ENCODE data around the gene PACS2.

The PACS2 gene

DNA sequence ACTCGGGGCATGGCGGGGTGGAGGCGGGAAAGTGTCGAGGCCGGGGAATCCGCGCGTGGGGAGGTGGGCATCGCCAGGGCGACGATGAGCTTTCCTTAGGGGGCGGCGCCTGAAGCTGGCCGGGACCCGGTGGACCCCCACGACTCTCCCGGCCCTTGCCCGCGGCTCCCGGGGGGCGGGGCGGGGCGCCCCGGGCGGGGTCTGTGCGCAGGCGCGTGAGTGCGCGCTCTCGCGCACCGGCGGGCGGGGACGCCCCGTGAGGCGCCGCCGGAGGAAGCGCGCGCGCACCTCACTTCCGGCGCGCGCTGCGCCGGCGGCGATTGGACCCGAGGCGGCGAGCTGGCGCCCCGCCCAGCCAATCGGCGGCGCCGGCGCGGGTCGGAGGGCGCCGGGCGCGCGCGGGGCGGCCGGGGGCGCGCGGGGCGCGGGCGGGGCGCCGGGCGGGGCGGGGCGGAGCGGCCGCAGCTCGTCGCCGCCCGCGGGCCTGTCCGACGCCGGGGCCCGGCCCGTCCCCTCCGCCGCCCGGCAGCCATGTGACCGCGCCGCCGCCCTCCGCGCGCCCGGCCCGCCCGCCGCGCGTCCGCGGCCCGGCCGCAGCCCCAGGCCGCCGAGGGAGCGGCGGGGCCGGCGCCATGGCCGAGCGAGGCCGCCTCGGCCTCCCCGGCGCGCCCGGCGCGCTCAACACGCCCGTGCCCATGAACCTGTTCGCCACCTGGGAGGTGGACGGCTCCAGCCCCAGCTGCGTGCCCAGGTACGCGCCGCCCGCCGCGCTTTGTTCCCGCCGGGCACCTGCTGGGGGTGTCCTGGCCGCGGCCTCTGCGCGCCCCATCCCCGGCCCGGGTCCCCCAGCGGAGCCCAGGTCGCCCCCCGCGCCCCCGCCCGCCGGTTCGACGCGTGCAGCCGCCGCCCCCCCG, at the start of gene PACS2:
Gene PACS2 (plus strand): TSS at position 462 of the 914 bp plus-strand sequence. CDS start 171 bp downstream, at position 633.
- TF ChIP-seq, protein P1, sequence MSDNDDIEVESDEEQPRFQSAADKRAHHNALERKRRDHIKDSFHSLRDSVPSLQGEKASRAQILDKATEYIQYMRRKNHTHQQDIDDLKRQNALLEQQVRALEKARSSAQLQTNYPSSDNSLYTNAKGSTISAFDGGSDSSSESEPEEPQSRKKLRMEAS (IDR thresholded peaks at IDR 0.05; ENCODE audit: low read depth, low read length): no peak
- TF ChIP-seq, protein P2, sequence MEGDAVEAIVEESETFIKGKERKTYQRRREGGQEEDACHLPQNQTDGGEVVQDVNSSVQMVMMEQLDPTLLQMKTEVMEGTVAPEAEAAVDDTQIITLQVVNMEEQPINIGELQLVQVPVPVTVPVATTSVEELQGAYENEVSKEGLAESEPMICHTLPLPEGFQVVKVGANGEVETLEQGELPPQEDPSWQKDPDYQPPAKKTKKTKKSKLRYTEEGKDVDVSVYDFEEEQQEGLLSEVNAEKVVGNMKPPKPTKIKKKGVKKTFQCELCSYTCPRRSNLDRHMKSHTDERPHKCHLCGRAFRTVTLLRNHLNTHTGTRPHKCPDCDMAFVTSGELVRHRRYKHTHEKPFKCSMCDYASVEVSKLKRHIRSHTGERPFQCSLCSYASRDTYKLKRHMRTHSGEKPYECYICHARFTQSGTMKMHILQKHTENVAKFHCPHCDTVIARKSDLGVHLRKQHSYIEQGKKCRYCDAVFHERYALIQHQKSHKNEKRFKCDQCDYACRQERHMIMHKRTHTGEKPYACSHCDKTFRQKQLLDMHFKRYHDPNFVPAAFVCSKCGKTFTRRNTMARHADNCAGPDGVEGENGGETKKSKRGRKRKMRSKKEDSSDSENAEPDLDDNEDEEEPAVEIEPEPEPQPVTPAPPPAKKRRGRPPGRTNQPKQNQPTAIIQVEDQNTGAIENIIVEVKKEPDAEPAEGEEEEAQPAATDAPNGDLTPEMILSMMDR (IDR thresholded peaks at IDR 0.05; ENCODE audit: low read depth, low read length): no peak
- TF ChIP-seq POLR2A (IDR thresholded peaks at IDR 0.05; ENCODE audit: extremely low read depth, insufficient read length): no peak
- TF ChIP-seq MYC (IDR thresholded peaks at IDR 0.05; ENCODE audit: low read depth, low read length): no peak
- H3K4me3 ChIP-seq (ENCODE audit: low read depth, low read length): peak within 1 kb of the TSS; percentile 42
- DNase-seq (ENCODE audit: low read depth): peak; percentile 85

DNA sequence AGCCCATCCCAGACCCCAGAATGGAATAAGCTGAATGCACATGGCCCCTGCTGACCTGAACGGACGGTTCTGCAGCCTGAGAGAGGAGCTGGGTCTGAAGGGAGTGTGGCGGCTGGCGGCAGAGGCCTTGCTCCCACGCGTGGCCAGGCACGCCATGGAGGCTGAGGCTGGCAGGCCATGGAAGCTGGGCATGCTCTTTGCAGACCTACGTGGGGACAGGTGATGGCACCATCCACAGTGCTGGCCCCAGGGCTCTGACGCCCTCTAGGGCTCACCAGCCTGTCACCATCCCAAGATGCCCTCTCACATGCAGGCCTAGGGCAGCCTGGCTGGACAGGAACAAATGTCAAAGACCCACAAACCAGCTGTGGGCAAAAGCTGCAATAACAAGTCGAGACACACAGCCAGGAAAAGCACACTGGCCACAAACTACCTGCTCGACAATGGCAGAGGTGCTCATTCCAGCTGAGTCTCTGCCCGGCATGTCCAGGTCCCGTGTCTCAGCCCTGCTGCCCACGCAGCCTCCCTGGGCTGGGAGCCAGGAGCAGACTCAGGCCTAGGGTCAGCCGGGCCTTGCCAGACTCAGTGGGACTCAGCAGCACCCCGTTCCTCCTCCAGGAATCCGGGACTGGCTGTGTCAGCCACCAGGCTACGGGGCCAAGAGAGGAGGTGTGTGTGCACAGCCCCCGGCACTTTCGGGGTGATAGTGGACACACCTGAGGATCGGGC, 46.6 kb upstream of the PACS2 start:
- TF ChIP-seq POLR2A (IDR thresholded peaks at IDR 0.05; ENCODE audit: extremely low read depth, insufficient read length): no peak
- DNase-seq (ENCODE audit: low read depth): no peak
- H3K4me3 ChIP-seq (ENCODE audit: low read depth, low read length): no peak overlapping the region

DNA sequence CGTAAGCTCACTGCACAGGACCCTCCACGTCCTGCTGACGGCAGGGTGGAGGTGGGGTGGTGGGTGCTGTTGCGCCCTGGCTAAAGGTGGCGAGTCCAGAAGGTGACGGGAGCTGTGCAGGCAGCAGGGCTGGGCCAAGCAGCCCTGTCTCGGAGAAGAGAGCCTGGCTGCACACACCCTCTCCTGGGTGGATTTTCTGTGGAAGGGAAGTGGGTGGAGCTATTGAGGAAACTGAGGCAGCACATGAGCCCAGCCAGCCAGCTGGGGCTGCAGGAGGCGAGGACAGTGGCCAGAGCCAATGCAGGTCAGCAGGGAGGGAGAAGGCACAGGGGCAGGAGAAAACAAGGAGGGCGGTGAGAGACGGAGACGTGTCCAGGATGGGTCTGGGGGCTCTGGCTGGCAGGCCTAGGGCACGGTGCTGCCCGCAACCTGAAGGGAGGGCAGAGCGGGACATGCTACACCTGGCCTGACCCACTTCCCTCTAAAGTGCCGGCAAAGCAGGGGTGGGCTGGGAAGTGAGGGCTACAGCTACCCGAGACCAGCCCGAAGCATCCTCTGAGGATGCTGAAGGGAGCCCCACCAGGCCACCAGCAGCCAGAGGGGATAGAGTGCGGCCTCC, 45.7 kb upstream of the PACS2 start:
- H3K4me3 ChIP-seq (ENCODE audit: low read depth, low read length): no peak overlapping the region
- TF ChIP-seq, protein P1 (IDR thresholded peaks at IDR 0.05; ENCODE audit: low read depth, low read length): no peak
- TF ChIP-seq MYC (IDR thresholded peaks at IDR 0.05; ENCODE audit: low read depth, low read length) (no peak), POLR2A (IDR thresholded peaks at IDR 0.05; ENCODE audit: extremely low read depth, insufficient read length) (no peak)
- TF ChIP-seq, protein P2 (IDR thresholded peaks at IDR 0.05; ENCODE audit: low read depth, low read length): no peak

DNA sequence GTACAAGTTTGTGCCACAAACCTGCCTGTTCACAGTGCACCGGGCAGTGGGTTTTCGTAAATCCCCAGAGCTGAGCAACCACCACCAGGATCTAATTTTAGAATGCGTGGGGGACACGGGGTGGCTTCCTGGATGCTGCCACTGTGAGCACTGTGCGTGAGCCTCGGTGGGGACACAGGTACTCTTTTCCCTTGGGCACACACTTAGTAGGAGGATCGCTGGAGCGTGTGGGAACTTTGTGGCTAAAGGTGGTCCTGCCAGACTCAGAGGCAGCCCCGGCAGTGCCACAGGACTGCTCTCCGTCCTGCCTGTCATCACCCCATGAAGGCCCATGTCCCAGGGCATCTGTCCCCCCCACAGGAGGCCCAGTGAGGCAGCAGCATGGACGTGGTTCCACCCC, 45.1 kb upstream of the PACS2 start:
- no peak overlapping the region for H3K4me3 ChIP-seq (ENCODE audit: low read depth, low read length)
- TF ChIP-seq, protein P2 (IDR thresholded peaks at IDR 0.05; ENCODE audit: low read depth, low read length): no peak
- TF ChIP-seq, protein P1 (IDR thresholded peaks at IDR 0.05; ENCODE audit: low read depth, low read length): no peak
- TF ChIP-seq MYC (IDR thresholded peaks at IDR 0.05; ENCODE audit: low read depth, low read length) (no peak), POLR2A (IDR thresholded peaks at IDR 0.05; ENCODE audit: extremely low read depth, insufficient read length) (no peak)

More for the DNA sequence above, 45.7 kb upstream of the PACS2 start:
- DNase-seq (ENCODE audit: low read depth): no peak

DNA sequence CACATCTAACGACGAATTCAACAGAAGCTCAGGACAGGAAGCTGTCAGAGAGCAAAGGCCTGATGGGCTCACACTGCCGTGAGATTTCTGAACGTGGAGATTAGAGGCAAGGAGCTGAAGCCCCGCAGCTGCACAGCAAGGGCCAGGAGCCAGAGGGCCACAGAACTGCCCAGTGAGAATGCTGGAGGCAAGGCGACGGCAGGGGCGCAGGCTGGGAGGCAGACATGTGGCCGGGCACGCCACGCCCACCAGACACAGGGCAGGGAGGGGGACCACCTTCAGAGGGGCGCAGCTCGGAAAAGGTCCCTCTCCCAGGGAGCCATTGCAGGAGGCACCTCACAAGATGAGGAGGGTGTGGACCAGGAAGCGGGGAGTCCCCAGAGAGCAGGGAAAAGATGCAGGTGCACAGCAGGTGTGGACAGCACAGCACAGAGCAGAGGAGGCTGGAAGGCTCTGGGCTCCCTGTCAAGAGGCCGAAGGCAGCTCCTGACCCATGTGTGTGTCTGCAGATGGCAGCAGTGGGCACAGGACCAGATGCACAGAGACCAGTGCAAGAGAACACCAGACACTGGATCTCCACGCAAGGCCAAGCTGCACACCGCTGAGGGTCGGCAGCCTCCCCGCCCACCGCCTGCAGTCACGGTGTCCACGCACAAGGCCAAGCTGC, 43.2 kb upstream of the PACS2 start:
- TF ChIP-seq, protein P2 (IDR thresholded peaks at IDR 0.05; ENCODE audit: low read depth, low read length): no peak
- TF ChIP-seq POLR2A (IDR thresholded peaks at IDR 0.05; ENCODE audit: extremely low read depth, insufficient read length) (no peak), MYC (IDR thresholded peaks at IDR 0.05; ENCODE audit: low read depth, low read length) (no peak)
- TF ChIP-seq, protein P1 (IDR thresholded peaks at IDR 0.05; ENCODE audit: low read depth, low read length): no peak
- H3K4me3 ChIP-seq (ENCODE audit: low read depth, low read length): no peak overlapping the region
- DNase-seq (ENCODE audit: low read depth): no peak

More for the DNA sequence above, 45.1 kb upstream of the PACS2 start:
- DNase-seq (ENCODE audit: low read depth): no peak
